ENCODE data around the gene SYF2.

The SYF2 gene

GRCh38 chr1:25182629-25183028 lies 49.7 kb downstream of the SYF2 start:
- DNase-seq = no peak

- DNase-seq = no peak
Observed at GRCh38 chr1:25180996-25181395, 51.3 kb downstream of the SYF2 start.

- DNase-seq = no peak
Observed at GRCh38 chr1:25178917-25179561, 53.3 kb downstream of the SYF2 start.

- DNase-seq = no peak
Observed at GRCh38 chr1:25174730-25175612, 57.3 kb downstream of the SYF2 start.

GRCh38 chr1:25174363-25174729 lies 58.0 kb downstream of the SYF2 start:
- no peak for DNase-seq

- no peak for DNase-seq
Observed at GRCh38 chr1:25173809-25174340, 58.4 kb downstream of the SYF2 start.
